Measurements from ENCODE around the gene PPP1CC. TPM values are rescaled to one million over a fixed set of nuclear protein-coding genes. Genes with fewer than 3 reads are reported as not detected.
"Not testable (repeated sequence)": the region's sequence is repeated elsewhere in the genome, so short reads cannot be mapped to it uniquely, and the experiment has no call there.

PPP1CC gene
- total RNA-seq, 1 donor from 2014 or later, result 163 TPM

GRCh38 chr12:110760204-110760609 is 17.5 kb upstream of the PPP1CC start:
- intact Hi-C loops (cut with DNase I), result no loop called here
- DNase-seq (ENCODE audit: missing footprints) (peak; percentile 3), ATAC-seq (no peak)

GRCh38 chr12:110758922-110759321 is 16.2 kb upstream of the PPP1CC start:
- no peak for ATAC-seq
- DNase-seq (ENCODE audit: missing footprints), result no peak
- intact Hi-C loops (cut with DNase I), result no loop called here

GRCh38 chr12:110756611-110757010 is 13.9 kb upstream of the PPP1CC start:
- DNase-seq (ENCODE audit: missing footprints) (no peak), ATAC-seq (no peak)
- intact Hi-C loops (cut with DNase I), result no loop called here

GRCh38 chr12:110754101-110754793 is 11.6 kb upstream of the PPP1CC start:
- ATAC-seq (peak; percentile 79), DNase-seq (ENCODE audit: missing footprints) (no peak)
- intact Hi-C loops (cut with DNase I), result no loop called here

GRCh38 chr12:110750784-110751461 is 8.2 kb upstream of the PPP1CC start:
- ATAC-seq, result no peak
- DNase-seq (ENCODE audit: missing footprints), result no peak
- intact Hi-C loops (cut with DNase I), result no loop called here

GRCh38 chr12:110746550-110746949 is 3.9 kb upstream of the PPP1CC start:
- intact Hi-C loops (cut with DNase I), result no loop called here
- ATAC-seq, result no peak
- DNase-seq (ENCODE audit: missing footprints), result no peak

GRCh38 chr12:110745542-110746284 is 3.0 kb upstream of the PPP1CC start:
- DNase-seq (ENCODE audit: missing footprints), result no peak
- intact Hi-C loops (cut with DNase I), result loop anchor here (2.0 kb wide), 1 partner anchor 99 kb away; no protein-coding TSS in a partner anchor
- ATAC-seq, result no peak

- intact Hi-C loops (cut with DNase I), result loop anchor here (2.0 to 5.0 kb wide), 4 partner anchors 83 to 143 kb away; no protein-coding TSS in a partner anchor
- ATAC-seq, result no peak
These were observed 2.0 kb upstream of the PPP1CC start for GRCh38 chr12:110744601-110745264.

GRCh38 chr12:110744151-110744571 is 1.5 kb upstream of the PPP1CC start:
- ATAC-seq (no peak), DNase-seq (ENCODE audit: missing footprints) (no peak)
- intact Hi-C loops (cut with DNase I), result loop anchor here (2.0 to 5.0 kb wide), 4 partner anchors 83 to 143 kb away; no protein-coding TSS in a partner anchor

More at GRCh38 chr12:110744601-110745264, 2.0 kb upstream of the PPP1CC start:
- no peak for DNase-seq (ENCODE audit: missing footprints)

- no peak for ATAC-seq
- intact Hi-C loops (cut with DNase I), result loop anchor here (2.0 to 5.0 kb wide), 4 partner anchors 84 to 144 kb away; no protein-coding TSS in a partner anchor
- no peak for DNase-seq (ENCODE audit: missing footprints)
These were observed 941 bp upstream of the PPP1CC start for GRCh38 chr12:110743571-110744093.

GRCh38 chr12:110742096-110742717 is 484 bp downstream of the PPP1CC start:
- intact Hi-C loops (cut with DNase I), result loop anchor here (5.0 kb wide), 3 partner anchors 85 to 145 kb away; no protein-coding TSS in a partner anchor
- ATAC-seq, result peak; percentile 38

GRCh38 chr12:110741341-110742095 is 1.2 kb downstream of the PPP1CC start:
- intact Hi-C loops (cut with DNase I), result loop anchor here (5.0 kb wide), 3 partner anchors 86 to 146 kb away; no protein-coding TSS in a partner anchor
- DNase-seq (ENCODE audit: missing footprints), result no peak
- no peak for ATAC-seq

More at GRCh38 chr12:110742096-110742717, 484 bp downstream of the PPP1CC start:
- no peak for DNase-seq (ENCODE audit: missing footprints)

GRCh38 chr12:110739894-110740293 is 2.8 kb downstream of the PPP1CC start:
- intact Hi-C loops (cut with DNase I), result loop anchor here (5.0 kb wide), 3 partner anchors 87 to 147 kb away; no protein-coding TSS in a partner anchor
- ATAC-seq (no peak), DNase-seq (ENCODE audit: missing footprints) (no peak)

GRCh38 chr12:110739488-110739887 is 3.2 kb downstream of the PPP1CC start:
- no peak for DNase-seq (ENCODE audit: missing footprints)
- no peak for ATAC-seq
- intact Hi-C loops (cut with DNase I), result no loop called here

GRCh38 chr12:110737532-110737931 is 5.2 kb downstream of the PPP1CC start:
- ATAC-seq (no peak), DNase-seq (ENCODE audit: missing footprints) (no peak)
- intact Hi-C loops (cut with DNase I), result no loop called here

GRCh38 chr12:110737016-110737415 is 5.7 kb downstream of the PPP1CC start:
- DNase-seq (ENCODE audit: missing footprints); intact Hi-C loops (cut with DNase I); ATAC-seq: not testable (repeated sequence)

- intact Hi-C loops (cut with DNase I), result no loop called here
- no peak for DNase-seq (ENCODE audit: missing footprints)
- ATAC-seq, result no peak
These were observed 8.8 kb downstream of the PPP1CC start for GRCh38 chr12:110733900-110734299.
